Measurements from ENCODE around the gene NAA50.

The NAA50 gene

DNA sequence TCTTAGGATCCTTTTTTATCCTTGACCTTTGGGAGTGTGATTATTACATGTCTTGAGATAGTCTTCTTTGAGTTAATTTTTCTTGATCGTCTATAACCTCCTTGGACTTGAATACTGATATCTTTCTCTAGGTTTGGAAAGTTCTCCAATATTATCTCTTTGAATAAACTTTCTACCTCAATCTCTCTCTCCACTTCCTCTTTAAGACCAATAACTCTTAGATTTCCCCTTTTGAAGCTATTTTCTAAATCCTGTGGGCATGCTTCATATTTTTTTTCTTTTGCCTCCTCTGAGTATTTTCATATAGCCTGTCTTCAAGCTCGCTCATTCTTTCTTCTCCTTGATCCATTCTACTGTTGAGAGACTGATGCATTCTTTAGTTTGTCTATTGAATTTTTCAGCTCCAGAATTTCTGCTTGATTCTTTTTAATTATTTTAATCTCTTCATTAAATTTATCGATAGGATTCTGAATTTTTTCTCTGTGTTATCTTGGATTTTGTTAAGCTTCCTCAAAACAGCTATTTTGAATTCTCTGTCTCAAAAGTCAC, 61.7 kb downstream of the NAA50 start:
- no peak for DNase-seq

DNA sequence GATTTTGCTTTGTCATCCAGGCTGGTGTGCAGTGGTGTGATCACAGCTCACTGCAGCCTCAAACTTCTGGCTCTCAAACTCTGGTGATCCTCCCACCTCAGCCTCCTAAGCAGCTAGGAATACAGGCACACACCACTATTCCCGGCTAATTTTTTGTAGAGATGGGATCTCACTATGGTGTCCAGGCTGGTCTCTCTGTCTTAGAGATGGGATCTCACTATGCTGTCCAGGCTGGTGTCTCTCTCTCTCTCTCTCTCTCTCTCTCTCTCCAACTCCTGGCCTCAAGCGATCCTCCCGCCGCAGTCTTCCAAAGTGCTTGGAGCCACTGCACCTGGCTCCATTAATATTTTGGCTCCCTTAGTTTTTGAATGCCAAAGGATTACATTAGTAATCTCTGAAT, 67.3 kb downstream of the NAA50 start:
- DNase-seq: no peak

DNA sequence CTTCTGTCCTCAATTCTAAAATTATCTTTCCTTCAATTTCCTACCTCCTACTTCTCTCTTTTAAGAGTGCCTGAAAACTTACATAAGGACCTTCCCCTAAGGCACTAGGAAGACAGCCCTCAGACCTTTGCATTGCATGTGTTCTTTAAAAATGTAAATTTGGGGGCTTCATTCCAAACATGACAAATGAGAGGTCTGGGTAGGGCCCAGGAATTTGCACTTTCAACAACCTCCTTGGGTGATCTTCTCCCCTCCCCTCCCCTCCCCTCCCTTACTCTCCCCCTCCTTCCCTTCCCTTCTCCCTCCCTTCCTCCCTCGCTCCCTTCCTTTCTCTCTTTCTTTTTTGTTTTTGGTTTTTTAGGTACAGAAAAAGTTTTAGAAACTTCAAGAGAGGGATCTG, 68.3 kb downstream of the NAA50 start:
- no peak for DNase-seq

DNA sequence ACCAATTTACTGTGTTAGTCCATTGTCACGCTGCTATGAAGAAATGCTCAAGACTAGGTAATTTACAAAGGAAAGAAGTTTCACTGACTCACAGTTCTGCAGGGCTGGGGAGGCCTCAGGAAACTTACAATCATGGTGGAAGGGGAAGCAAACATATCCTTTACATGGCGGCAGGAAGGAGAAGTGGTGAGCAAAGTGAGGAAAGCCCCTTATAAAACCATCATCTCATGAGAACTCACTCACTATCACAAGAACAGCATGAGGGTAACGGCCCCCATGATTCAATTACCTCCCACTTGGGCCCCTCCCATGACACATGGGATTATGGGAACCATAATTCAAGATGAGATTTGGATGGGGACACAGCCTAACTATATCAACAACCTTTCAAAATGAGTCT, 69.8 kb downstream of the NAA50 start:
- DNase-seq: no peak

DNA sequence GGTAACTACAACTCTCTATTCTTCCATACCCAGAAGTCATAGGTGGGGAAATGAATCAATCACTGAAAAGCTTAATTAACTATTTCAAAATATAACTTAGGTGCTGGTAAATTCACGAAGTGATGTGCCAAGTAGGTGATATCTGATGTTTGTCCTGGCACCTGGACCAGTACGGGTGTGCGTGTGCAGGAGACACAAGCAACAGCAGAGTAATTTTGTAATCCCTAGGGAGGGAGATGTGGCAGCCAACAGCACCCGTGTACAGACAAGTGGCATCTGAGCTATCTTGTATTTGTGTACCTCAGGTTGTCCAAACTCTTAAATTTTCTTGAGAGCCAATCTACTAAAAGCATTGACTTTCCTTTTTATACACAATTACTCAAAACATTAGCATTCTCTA, 72.5 kb downstream of the NAA50 start:
- DNase-seq: no peak

DNA sequence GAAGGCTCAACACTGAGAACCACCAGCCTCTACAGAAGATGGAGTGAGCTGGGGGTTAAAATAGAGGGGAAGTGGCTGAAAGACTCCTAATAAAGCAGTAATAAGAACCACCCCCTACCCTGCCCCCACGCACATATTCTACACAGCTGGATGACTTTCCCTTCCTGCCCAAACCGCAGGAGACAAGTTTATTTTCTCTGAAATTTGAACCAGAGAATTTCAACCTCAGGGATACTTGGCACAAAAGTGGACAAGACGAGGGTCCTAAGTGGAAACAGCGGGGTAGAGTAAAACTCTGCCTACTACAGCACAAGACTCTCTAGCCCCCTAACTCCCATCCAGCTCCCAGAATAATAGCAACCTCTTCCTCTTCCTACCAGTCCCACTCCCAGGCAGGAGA, 78.0 kb downstream of the NAA50 start:
- no peak for DNase-seq
